ENCODE data around the gene COLEC11.

Gene COLEC11

DNA sequence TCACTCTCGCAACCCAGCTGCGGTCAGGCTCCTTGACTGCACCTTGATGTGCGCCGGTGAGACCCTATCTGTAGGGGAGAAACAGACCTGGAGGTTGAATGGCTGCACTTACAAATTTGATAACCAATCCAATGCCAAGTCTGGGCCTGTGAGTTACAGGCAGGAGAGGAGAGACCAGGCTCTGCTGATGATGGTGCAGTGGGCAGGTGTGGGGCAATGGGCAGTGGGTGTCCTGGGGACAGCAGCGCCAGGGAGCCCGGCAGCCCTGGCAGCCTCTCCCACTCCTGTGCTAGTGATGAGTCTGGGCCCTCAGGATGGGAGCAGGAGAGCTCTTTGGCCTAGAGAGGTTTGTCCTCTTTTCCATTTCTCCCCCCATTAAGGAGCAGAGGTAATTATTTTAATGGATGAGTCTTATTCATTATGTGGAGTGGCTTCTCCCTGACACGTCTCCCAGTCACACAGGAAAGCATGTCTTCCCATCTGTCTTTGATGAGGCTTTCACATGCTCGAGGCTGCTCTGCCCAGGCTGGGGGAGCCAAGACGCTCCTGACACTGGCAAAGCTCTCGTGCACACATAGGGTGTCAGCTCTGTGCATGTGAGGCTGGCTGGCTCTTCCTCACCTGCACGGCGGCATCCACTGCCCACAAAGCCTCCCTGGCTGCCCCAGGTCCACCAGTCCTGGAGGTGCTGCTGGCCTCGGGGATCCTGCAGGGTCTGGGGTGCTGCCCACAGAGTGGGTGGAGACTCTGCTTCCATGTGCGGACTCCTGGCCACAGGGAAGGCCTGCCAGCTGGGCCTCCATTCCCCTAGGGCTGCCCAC is 53.1 kb downstream of the COLEC11 start:
- peaks cover 4% of the 10 kb centered on the region; the same call in 1 of the 2 replicates for H4K20me1 ChIP-seq (ENCODE audit: insufficient read depth, low read length)
- H3K4me2 ChIP-seq (ENCODE audit: insufficient read depth, low read length) = no peak overlapping the region
- H3K4me3 ChIP-seq (ENCODE audit: low read depth in 1 of 2, low read length in 2 of 2) = no peak overlapping the region
- H2AFZ ChIP-seq (ENCODE audit: low read depth, low read length) = no peak overlapping the region
- H3K9me3 ChIP-seq (ENCODE audit: insufficient read depth, low read length, severe bottlenecking) = no peaks in the 10 kb centered on the region
- no peak for DNase-seq
- no peak for TF ChIP-seq EZH2 (IDR thresholded peaks at IDR 0.05; ENCODE audit: borderline replicate concordance, low read depth, low read length, severe bottlenecking)
- TF ChIP-seq, protein P1, sequence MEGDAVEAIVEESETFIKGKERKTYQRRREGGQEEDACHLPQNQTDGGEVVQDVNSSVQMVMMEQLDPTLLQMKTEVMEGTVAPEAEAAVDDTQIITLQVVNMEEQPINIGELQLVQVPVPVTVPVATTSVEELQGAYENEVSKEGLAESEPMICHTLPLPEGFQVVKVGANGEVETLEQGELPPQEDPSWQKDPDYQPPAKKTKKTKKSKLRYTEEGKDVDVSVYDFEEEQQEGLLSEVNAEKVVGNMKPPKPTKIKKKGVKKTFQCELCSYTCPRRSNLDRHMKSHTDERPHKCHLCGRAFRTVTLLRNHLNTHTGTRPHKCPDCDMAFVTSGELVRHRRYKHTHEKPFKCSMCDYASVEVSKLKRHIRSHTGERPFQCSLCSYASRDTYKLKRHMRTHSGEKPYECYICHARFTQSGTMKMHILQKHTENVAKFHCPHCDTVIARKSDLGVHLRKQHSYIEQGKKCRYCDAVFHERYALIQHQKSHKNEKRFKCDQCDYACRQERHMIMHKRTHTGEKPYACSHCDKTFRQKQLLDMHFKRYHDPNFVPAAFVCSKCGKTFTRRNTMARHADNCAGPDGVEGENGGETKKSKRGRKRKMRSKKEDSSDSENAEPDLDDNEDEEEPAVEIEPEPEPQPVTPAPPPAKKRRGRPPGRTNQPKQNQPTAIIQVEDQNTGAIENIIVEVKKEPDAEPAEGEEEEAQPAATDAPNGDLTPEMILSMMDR (IDR thresholded peaks at IDR 0.05; ENCODE audit: borderline replicate concordance, extremely low read depth, low read length, poor library complexity, severe bottlenecking) = no peak
- H3K4me1 ChIP-seq (ENCODE audit: insufficient read depth, low read length) = peaks cover 16% of the 10 kb centered on the region
- H3K36me3 ChIP-seq (ENCODE audit: insufficient read depth, low read length) = no peaks in the 10 kb centered on the region
- ATAC-seq (ENCODE audit: insufficient read depth, low read depth) = no peak
- peaks cover 5% of the 10 kb centered on the region for H3K27me3 ChIP-seq (ENCODE audit: insufficient read depth, low read length, poor library complexity)
- H3K79me2 ChIP-seq (ENCODE audit: insufficient read depth, low read length) = no peaks in the 10 kb centered on the region
- H3K27ac ChIP-seq (ENCODE audit: low read length) = no peak overlapping the region
- no peak overlapping the region for H3K9ac ChIP-seq (ENCODE audit: low read depth, low read length)

DNA sequence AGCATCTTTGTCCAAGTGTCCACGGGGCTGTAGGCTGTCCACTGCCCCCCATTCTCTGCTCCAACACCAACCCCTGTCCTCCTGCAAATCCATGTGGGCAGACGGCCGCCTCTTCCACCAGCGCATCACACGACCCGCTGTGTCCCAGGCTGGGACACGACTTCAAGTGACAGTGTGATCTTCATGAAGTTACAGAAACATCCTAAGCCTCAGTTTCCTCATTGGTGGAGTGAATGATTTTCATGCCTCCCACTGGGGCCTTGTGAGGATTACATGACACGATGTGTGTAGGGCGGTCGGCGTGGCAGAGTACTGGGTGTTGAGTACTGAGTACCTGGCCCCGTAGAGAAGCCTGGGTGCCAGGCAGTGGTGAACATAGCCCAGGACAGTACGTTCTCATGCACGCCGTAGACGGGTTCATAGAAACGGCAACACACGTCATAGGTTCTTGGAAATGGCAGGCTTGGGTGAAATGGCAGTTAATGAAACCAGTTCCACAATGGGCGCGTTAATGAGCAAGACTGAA is 53.8 kb downstream of the COLEC11 start:
- Histone ChIP-seq H3K9ac (ENCODE audit: low read depth, low read length) (no peak overlapping the region), H2AFZ (ENCODE audit: low read depth, low read length) (no peak overlapping the region), H3K4me2 (ENCODE audit: insufficient read depth, low read length) (no peak overlapping the region), H3K79me2 (ENCODE audit: insufficient read depth, low read length) (no peaks in the 10 kb centered on the region), H3K4me1 (ENCODE audit: insufficient read depth, low read length) (peaks cover 16% of the 10 kb centered on the region), H4K20me1 (ENCODE audit: insufficient read depth, low read length) (peaks cover 4% of the 10 kb centered on the region; the same call in 1 of the 2 replicates), H3K36me3 (ENCODE audit: insufficient read depth, low read length) (no peaks in the 10 kb centered on the region), H3K27me3 (ENCODE audit: insufficient read depth, low read length, poor library complexity) (peaks cover 5% of the 10 kb centered on the region), H3K4me3 (ENCODE audit: low read depth in 1 of 2, low read length in 2 of 2) (no peak overlapping the region), H3K27ac (ENCODE audit: low read length) (no peak overlapping the region), H3K9me3 (ENCODE audit: insufficient read depth, low read length, severe bottlenecking) (no peaks in the 10 kb centered on the region)
- ATAC-seq (ENCODE audit: insufficient read depth, low read depth) (no peak), DNase-seq (no peak)
- no peak for TF ChIP-seq EZH2 (IDR thresholded peaks at IDR 0.05; ENCODE audit: borderline replicate concordance, low read depth, low read length, severe bottlenecking)
- TF ChIP-seq, protein P1 (IDR thresholded peaks at IDR 0.05; ENCODE audit: borderline replicate concordance, extremely low read depth, low read length, poor library complexity, severe bottlenecking) = no peak

DNA sequence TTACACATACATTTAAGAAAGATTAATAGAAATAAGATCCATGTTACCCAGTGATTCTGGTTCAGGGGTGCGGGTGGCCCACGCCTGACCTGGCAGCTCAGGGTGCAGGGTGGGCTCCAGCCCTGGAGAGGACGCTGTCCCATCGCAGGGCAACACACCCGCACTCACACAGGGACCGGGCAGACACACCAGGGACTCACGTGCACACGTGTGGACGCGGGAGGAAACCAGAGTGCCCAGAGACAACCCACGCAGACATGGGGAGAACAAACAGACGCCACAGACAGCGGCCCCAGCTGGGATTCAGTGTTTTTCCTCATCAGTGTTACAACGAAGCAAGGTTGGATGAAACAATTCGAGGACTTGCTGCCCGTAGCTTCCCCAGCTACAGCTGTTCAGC is 54.7 kb downstream of the COLEC11 start:
- ATAC-seq (ENCODE audit: insufficient read depth, low read depth) = no peak
- no peak overlapping the region for H3K9ac ChIP-seq (ENCODE audit: low read depth, low read length)
- H3K79me2 ChIP-seq (ENCODE audit: insufficient read depth, low read length) = no peaks in the 10 kb centered on the region
- TF ChIP-seq, protein P1 (IDR thresholded peaks at IDR 0.05; ENCODE audit: borderline replicate concordance, extremely low read depth, low read length, poor library complexity, severe bottlenecking) = no peak
- peaks cover 5% of the 10 kb centered on the region for H3K27me3 ChIP-seq (ENCODE audit: insufficient read depth, low read length, poor library complexity)
- H3K4me2 ChIP-seq (ENCODE audit: insufficient read depth, low read length) = no peak overlapping the region
- DNase-seq = no peak
- H3K4me3 ChIP-seq (ENCODE audit: low read depth in 1 of 2, low read length in 2 of 2) = no peak overlapping the region
- no peaks in the 10 kb centered on the region for H3K9me3 ChIP-seq (ENCODE audit: insufficient read depth, low read length, severe bottlenecking)
- H3K4me1 ChIP-seq (ENCODE audit: insufficient read depth, low read length) = peaks cover 16% of the 10 kb centered on the region
- H3K36me3 ChIP-seq (ENCODE audit: insufficient read depth, low read length) = no peaks in the 10 kb centered on the region
- peaks cover 4% of the 10 kb centered on the region; the same call in 1 of the 2 replicates for H4K20me1 ChIP-seq (ENCODE audit: insufficient read depth, low read length)
- H3K27ac ChIP-seq (ENCODE audit: low read length) = no peak overlapping the region
- H2AFZ ChIP-seq (ENCODE audit: low read depth, low read length) = no peak overlapping the region

All from DND-41 (cell line).